Left lung (tissue), 10 donors: ENCODE results near the gene DVL1. TPM values are rescaled to one million over a fixed set of nuclear protein-coding genes. Genes with fewer than 3 reads are reported as not detected.

Experiments used
- ATAC-seq: fragments of 200-7000 bp; cut with Tn5 transposase; one replicate; pipeline ENCODE4 v1.9.1; 2020; ENCODE audit warnings: moderate library complexity
- DNase-seq, 4 donors: peaks; one replicate each; pipeline ENCODE4 v3.0.0-alpha.2; 2013 to 2020
- H3K27ac ChIP-seq, 2 donors: fragments of 200-600 bp; sonication (generic) in 1 of 2; one replicate each; pipeline versions ENCODE4 v1.5.0 to v1.8.0; 2020 to 2021
- H3K27me3 ChIP-seq, 2 donors: fragments of 200-600 bp; sonication (generic) in 1 of 2; one replicate each; pipeline versions ENCODE4 v1.5.0 to v1.8.0; 2020 to 2021
- H3K36me3 ChIP-seq, 2 donors: fragments of 200-600 bp; sonication (generic) in 1 of 2; one replicate each; pipeline versions ENCODE4 v1.5.0 to v1.8.0; 2020 to 2021
- H3K4me1 ChIP-seq, 2 donors: fragments of 200-600 bp; one replicate each; pipeline ENCODE4 v1.8.0; 2021
- H3K4me3 ChIP-seq, 2 donors: fragments of 200-600 bp; sonication (generic) in 1 of 2; one replicate each; pipeline versions ENCODE4 v1.5.0 to v1.8.0; 2020 to 2021; ENCODE audit warnings: mild to moderate bottlenecking in 1 of 2
- H3K9me3 ChIP-seq, 2 donors: fragments of 200-600 bp; sonication (generic) in 1 of 2; one replicate each; pipeline versions ENCODE4 v1.5.0 to v1.8.0; 2020 to 2021
- intact Hi-C, 2 donors: fragments of 100-400 bp; cut with DNase I; formaldehyde crosslinking; loops; one replicate each; pipeline versions ENCODE4 v1.11.2 to v1.14.2; 2022
- polyA plus RNA-seq, 6 donors: library from polyadenylated mRNA; unstranded; fragments of 120-200 nt; gene quantifications; one replicate each; pipeline ENCODE4 v1.2.1, GENCODE V29; 2013; ENCODE audit not compliant: insufficient read length in 6 of 6
- total RNA-seq, 2 donors: library from RNA; stranded (reverse); fragmentation: NEBNext Ultra II Directional; extraction: Animal tissue kit (Norgen Biotek cat#: 25700); gene quantifications; one replicate each; pipeline ENCODE4 v1.2.1, GENCODE V29; 2021
- TF ChIP-seq, protein P1 (sequence below), 2 donors: fragments of 200-600 bp; sonication (generic) in 1 of 2; IDR thresholded peaks; one replicate each; pipeline versions ENCODE4 v1.5.0 to v1.8.0; 2021; ENCODE audit warnings: antibody characterized with exemption in 2 of 2
- donor health status: DM: no; HTN: yes; CAD: no.
- donor health status: DM: no; HTN: no; CAD: no.

DVL1 gene
- total and polyA plus RNA-seq, 8 donors = 20.6 to 81.2 (median 30.4) TPM

DNA sequence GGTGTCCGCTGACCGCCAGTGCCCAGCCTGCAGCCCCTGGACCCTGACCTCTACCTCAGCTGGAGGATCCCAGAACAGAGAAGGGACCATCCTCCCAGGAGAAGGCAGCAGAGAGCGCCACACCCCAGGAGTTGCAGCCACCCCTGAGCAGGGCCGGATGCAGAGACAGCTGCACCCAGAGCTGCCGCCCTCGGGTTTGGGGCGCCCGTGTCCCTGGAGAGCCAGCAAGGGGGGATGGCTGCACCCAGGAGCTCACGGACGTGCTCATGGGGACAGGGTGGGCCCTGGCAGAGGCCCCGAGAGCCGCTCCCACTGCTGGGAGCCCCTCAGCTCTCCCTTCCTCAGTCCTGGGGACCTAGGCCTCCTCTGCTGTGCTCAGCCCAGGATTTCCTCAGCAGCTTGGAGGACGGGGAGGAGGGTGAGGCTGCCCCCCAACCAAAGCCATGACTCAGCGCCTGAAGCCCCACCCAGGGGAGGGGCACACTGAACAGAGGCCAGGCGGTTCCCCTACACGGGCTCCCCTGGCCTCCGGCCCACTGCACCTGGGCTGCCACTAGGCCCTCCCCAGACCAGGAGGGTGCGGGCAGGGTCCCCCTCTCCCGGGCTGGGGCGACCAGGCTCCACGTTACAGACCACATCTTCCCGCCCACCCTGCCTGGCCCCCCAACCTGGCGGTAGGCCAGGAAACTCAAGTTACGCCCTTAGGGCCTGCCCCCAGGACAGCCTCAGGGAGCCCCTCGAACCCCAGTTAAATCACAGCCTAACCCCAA, 43.7 kb downstream of the DVL1 start:
- DNase-seq (peak in 2 of 4 donors; percentile 37 to 72), ATAC-seq (peak; percentile 18)
- Histone ChIP-seq H3K27ac (peak overlapping the region; percentile 53 to 66), H3K4me3 (peak overlapping the region; percentile 2 to 91), H3K4me1 (peaks cover 28 to 51% of the 10 kb centered on the region in 2 donors), H3K9me3 (no peaks in the 10 kb centered on the region), H3K27me3 (no peaks in the 10 kb centered on the region), H3K36me3 (peaks cover 0 to 10% of the 10 kb centered on the region in 2 donors)
- intact Hi-C loops = no loop called here
- TF ChIP-seq, protein P1, sequence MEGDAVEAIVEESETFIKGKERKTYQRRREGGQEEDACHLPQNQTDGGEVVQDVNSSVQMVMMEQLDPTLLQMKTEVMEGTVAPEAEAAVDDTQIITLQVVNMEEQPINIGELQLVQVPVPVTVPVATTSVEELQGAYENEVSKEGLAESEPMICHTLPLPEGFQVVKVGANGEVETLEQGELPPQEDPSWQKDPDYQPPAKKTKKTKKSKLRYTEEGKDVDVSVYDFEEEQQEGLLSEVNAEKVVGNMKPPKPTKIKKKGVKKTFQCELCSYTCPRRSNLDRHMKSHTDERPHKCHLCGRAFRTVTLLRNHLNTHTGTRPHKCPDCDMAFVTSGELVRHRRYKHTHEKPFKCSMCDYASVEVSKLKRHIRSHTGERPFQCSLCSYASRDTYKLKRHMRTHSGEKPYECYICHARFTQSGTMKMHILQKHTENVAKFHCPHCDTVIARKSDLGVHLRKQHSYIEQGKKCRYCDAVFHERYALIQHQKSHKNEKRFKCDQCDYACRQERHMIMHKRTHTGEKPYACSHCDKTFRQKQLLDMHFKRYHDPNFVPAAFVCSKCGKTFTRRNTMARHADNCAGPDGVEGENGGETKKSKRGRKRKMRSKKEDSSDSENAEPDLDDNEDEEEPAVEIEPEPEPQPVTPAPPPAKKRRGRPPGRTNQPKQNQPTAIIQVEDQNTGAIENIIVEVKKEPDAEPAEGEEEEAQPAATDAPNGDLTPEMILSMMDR (IDR thresholded peaks at IDR 0.05) = no peak

DNA sequence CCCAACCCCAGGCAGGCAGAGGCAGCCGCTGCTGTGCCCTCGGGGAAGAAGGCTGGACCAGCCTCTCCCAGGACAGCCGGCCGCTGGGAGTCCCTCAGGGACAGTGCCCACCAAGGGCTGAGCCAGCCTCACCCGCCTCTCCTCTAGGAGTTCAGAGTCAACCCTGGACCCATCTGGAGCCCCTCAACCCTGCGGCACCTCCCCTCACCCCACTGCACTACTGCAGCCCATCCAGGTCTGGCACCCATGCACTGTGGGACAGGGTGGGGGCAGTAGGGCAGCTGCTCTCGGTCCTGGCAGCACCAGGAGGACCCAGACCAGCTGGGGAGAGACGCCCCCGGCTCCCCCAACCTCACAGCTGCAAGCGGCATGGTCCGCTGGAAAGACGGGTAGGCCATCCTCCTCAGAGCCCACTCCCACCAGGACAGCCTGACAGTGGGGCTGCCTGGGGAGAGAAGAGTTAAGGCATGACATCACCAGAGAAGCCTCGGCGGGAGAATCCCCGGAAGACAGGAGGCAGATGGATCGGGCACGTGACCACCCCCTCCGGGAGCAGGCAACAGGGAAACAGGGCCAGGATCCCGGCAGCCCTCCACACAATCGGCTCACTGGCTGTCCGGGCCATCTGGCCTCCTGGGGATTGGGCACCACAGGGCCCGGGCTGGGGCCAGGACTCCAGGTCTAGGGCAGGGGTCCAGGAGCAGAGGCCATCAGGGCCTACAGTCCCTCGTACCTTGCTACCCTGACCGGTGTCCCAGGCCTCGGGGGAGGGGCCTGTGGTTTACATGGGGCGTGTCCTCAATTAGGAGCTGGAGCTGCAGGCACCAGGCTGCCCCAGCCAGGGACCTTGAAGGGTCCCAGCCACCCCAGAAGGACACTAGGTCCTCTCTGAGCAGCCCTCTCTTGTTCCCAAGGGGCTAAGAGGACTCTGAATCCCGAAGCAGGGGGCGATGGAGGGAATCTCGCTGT, 44.6 kb downstream of the DVL1 start:
- Histone ChIP-seq H3K9me3 (no peaks in the 10 kb centered on the region), H3K27me3 (no peaks in the 10 kb centered on the region), H3K27ac (peak overlapping the region; percentile 53 to 66), H3K36me3 (peaks cover 0 to 1% of the 10 kb centered on the region in 2 donors), H3K4me1 (peaks cover 28 to 46% of the 10 kb centered on the region in 2 donors), H3K4me3 (peak overlapping the region in 1 of 2 donors; percentile 91)
- DNase-seq = peak in 3 of 4 donors; percentile 67 to 88 (median 77)
- ATAC-seq = no peak
- TF ChIP-seq, protein P1 (IDR thresholded peaks at IDR 0.05) = no peak
- intact Hi-C loops = no loop called here

DNA sequence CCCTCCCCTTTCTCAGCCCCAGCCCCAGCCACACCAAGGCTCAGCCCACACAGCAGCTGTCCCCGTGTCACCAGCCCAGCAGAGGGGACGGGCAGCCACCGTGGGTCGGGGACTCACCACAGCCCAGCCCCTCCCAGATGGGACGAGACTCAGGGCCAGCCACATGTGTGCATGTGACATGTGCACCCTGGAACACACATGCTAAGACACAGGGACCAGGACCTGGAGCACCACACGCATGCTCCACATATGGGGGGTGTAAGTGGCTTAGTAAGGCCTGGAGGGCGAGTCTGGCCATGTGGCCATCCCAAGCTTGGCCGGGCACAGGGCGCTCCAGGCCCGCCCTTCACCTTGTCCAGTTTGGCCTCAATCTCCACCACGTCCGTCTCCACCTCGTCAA, 45.5 kb downstream of the DVL1 start:
- TF ChIP-seq, protein P1 (IDR thresholded peaks at IDR 0.05) = no peak
- Histone ChIP-seq H3K27ac (no peak overlapping the region), H3K9me3 (no peaks in the 10 kb centered on the region), H3K4me3 (no peak overlapping the region), H3K4me1 (peaks cover 28 to 37% of the 10 kb centered on the region in 2 donors), H3K27me3 (no peaks in the 10 kb centered on the region), H3K36me3 (peaks cover 0 to 4% of the 10 kb centered on the region in 2 donors)
- ATAC-seq (no peak), DNase-seq (no peak)
- intact Hi-C loops = no loop called here

DNA sequence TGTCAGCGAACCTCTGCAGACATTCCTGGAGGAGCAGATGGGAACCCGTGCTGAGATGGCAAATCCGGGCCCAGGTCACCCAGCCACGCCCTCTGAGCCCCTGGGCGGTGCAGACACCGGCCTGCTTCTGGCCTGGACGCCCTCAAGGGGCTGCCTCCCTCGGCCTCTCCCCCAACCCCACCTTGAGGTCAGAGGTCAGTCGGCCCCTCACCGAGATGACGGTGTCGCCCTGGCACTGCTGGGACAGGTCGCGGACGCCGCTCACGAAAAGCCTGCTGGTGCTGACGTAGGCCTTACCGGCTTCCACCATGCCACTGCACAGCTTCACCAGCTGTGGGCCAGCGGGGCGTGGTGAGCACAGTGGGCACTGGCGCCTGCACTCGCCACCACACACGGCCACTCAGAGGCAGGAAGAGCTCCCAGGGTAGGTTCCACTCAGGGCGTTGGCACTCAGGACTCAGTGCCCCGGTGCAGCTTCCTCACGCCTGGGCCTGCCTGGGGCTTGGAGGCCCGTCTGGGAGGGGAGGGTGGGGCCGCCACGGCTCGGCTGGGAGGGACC, 46.2 kb downstream of the DVL1 start:
- Histone ChIP-seq H3K36me3 (peaks cover 0 to 8% of the 10 kb centered on the region in 2 donors), H3K4me3 (no peak overlapping the region), H3K27ac (no peak overlapping the region), H3K9me3 (no peaks in the 10 kb centered on the region), H3K27me3 (no peaks in the 10 kb centered on the region), H3K4me1 (peaks cover 28 to 36% of the 10 kb centered on the region in 2 donors)
- ATAC-seq = no peak
- intact Hi-C loops = no loop called here
- DNase-seq = no peak
- TF ChIP-seq, protein P1 (IDR thresholded peaks at IDR 0.05) = no peak
